ENCODE results near the gene CASK.

DNA sequence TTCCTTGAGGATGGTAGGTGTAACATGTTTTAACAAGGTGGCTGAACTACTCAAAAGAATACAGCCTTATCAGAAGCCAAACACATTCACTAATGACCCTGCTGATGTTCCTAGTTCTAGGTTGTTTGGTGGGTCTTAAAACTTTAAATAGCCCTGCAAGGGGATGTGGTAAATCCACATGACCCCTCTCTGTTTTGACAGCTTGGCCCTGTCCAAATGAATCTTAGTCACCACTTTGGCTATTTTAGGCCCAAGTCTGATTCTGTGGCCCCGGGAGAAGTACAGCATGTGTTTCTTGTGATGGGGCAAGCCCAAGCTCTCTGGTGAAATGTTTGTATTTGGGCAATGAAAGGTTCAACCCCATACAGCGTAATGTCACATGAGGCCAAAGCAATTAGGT, 289.1 kb downstream of the CASK start:
- no peak for TF ChIP-seq EZH2 (IDR thresholded peaks at IDR 0.05; ENCODE audit: low read depth)
- TF ChIP-seq, protein P1, sequence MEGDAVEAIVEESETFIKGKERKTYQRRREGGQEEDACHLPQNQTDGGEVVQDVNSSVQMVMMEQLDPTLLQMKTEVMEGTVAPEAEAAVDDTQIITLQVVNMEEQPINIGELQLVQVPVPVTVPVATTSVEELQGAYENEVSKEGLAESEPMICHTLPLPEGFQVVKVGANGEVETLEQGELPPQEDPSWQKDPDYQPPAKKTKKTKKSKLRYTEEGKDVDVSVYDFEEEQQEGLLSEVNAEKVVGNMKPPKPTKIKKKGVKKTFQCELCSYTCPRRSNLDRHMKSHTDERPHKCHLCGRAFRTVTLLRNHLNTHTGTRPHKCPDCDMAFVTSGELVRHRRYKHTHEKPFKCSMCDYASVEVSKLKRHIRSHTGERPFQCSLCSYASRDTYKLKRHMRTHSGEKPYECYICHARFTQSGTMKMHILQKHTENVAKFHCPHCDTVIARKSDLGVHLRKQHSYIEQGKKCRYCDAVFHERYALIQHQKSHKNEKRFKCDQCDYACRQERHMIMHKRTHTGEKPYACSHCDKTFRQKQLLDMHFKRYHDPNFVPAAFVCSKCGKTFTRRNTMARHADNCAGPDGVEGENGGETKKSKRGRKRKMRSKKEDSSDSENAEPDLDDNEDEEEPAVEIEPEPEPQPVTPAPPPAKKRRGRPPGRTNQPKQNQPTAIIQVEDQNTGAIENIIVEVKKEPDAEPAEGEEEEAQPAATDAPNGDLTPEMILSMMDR (conservative IDR thresholded peaks at IDR 0.05): no peak

Measured in PC-9 (cell line).